HG03469 (cell line): Measurements from ENCODE around the gene TEAD1.

ENCODE experiments used
- ATAC-seq: cut with Tn5 transposase; IDR thresholded peaks from one replicate; pipeline ENCODE4 v1.9.1; 2021; ENCODE audit warnings: mild to moderate bottlenecking, moderate library complexity, moderate number of reproducible peaks; ENCODE audit not compliant: unreplicated experiment

The TEAD1 gene

GRCh38 chr11:12706545-12707499 is 32.6 kb downstream of the TEAD1 start:
- no peak for ATAC-seq

- ATAC-seq, result no peak
These were observed 33.3 kb downstream of the TEAD1 start for GRCh38 chr11:12707500-12707880.

DNA sequence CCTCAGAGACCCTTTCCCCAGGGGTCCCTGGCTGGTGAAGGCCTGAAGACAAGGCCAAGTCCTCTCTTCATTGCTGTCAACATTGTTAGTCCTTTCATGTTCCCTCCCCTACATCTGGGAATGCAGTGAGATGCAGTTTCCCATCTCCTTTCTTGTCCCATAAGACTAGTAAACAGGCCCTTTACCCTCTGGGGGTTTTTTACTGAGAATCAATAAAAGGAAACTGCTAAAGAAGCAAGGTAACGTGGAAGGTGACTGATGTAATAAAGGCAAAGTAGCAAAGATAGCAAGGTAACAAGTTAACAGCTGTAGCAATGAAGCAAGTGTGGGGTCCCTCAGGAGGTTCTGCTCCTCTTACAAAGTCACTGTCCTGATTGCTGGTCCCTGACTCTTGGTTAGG is 37.3 kb downstream of the TEAD1 start:
- no peak for ATAC-seq

DNA sequence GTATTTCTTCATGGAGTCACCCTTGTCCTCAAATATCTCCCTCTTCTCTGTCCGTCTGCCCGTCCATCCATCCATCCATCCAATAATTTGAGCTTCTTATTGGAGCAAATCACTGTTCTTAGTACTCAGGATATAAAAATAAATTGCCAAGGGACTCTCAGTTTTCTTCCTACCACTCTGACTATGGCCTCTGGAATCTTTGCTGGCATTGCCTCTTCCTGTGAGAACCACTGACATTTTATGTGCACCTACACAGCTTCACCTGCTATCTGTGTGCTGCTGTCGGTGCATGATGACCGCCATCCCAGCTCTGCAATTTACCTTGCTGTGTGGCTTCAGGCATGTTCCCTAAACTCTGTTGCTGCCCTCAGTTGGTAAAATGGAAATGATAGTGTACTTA is 37.9 kb downstream of the TEAD1 start:
- ATAC-seq, result no peak

GRCh38 chr11:12715131-12715530 is 40.9 kb downstream of the TEAD1 start:
- ATAC-seq, result no peak

DNA sequence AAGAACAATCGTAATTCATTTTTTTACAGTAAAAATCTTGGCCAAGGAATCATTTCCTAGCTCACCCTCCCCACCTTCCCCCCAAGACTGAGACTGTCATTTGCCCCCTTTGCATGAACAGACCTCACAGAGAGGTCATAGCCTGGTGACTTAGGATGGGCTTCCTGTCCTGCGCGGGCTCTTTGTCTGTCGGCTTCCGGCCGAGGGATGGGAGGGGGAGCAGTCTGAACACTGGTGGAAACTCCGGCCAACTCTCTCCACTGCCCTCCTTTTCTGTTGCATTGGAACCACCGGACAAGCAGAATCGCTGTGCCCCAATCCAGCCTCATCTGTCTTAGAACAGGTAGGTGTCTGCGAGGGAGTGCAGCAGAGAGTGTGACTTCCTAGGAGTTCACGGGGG is 41.7 kb downstream of the TEAD1 start:
- no peak for ATAC-seq

- ATAC-seq, result no peak
These were observed 42.6 kb downstream of the TEAD1 start for GRCh38 chr11:12716816-12717215.

GRCh38 chr11:12717851-12718291 is 43.6 kb downstream of the TEAD1 start:
- ATAC-seq, result peak; percentile 95

- ATAC-seq, result no peak
These were observed 45.0 kb downstream of the TEAD1 start for GRCh38 chr11:12719221-12719620.

DNA sequence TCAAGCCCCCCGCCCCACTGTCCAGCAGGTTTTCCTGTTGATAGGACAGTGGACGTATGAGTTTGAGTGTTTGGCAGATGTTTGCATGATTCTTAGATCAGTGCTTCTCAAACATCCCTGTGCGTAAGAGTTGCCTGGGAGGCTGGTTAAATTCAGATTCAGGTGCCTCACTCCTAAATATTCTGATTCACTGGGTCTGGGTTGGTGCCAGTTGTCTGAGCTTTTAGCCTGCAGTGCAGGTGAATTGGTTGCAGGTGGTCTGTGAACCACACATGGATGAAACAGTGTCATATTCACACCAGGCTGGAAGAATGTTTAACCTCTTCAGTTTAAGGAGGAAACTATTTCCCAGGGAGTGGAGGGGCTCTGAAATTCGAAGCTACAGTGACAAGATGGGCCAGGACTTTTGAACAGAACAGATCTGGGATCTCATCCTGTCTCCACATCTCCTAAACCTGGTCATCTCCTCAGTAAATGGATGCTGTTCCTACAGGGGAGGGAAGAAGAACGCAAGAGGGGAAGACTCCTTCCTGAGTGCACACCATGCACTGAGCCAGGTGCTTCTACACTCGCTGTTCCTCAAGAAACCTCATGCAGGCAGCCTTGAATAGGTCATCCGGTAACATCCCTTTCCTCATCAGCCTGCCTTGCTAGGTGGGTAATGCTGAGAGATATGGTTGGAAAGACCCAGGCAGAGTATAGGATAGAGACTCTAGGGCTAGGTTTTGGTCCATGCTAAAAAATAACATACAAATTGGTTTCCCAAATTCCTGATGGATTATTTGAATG is 47.8 kb downstream of the TEAD1 start:
- no peak for ATAC-seq

GRCh38 chr11:12723421-12724300 is 49.4 kb downstream of the TEAD1 start:
- ATAC-seq, result no peak

DNA sequence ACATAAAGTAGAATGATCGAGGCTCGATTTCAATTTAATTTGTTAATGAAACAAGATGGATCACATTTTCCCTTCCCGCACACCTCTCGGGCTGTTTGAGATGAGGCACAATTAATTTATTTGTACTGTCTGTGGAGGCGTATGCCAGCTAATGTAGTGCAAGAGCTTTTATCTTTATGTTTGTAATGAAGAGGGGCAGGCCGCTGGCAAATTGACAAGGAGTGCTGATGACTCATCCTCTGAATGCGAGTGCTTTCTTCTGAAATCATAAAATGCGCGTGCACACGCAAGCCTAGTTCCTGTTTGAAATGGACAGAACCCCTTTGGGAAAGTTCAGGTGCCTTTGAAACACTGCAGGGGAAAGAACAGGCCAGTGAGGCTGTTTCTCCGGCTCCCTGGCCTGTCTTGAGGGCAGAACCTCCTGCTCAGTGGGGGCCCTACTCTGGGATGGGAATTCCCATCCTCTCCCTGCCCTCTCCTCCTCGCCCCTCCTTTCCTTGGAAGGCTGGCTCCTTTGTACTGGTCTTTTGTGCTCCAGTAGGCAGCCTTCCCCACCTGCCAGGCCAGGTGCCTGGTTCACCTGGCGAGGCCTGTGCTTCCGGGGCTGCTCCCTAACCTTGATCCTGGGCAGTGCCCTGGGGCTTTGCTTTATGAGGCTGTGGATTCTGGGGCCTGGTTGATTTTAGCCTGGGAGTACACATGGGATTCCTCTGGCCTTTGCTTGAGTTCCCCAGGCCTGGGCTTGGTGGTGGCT is 50.3 kb downstream of the TEAD1 start:
- ATAC-seq, result no peak

- ATAC-seq, result no peak
These were observed 51.0 kb downstream of the TEAD1 start for GRCh38 chr11:12725055-12725862.

DNA sequence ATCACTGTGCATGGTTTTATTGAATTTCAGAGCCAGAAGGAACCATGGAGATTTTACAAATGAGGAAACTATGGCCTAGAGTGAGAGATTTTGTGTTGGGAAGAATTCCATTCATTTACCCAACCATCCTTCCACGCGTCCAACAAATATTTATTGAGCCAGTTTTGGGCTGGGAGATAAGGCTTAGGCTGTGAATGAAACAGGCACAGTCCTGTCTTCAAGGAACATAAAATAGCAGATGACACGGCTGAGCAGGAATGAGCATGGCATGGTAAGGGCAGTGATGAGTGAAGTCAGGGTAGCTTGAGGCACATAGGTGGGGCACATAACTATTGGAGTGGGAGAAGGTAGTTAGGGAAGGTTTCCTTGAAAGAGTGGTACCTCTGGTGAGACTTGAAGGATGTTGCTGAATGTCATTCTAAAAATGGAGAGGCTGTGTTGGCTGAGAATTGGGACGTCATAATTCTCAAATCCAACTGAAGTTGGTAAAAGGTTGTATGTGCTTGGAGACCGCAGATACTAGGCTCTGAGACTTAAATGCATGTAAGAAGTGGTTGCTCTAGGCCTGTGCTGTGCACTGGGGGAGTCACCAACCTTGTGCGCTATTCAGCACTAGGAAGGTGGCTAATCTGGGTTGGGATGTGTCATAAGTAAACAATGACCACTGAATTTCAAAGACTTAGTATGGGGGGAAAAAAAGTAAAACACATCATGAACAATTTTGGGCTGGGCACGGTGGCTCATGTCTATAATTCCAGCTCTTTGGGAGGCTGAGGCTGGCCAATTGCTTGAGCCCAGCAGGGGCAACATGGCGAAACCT is 51.9 kb downstream of the TEAD1 start:
- ATAC-seq, result no peak

DNA sequence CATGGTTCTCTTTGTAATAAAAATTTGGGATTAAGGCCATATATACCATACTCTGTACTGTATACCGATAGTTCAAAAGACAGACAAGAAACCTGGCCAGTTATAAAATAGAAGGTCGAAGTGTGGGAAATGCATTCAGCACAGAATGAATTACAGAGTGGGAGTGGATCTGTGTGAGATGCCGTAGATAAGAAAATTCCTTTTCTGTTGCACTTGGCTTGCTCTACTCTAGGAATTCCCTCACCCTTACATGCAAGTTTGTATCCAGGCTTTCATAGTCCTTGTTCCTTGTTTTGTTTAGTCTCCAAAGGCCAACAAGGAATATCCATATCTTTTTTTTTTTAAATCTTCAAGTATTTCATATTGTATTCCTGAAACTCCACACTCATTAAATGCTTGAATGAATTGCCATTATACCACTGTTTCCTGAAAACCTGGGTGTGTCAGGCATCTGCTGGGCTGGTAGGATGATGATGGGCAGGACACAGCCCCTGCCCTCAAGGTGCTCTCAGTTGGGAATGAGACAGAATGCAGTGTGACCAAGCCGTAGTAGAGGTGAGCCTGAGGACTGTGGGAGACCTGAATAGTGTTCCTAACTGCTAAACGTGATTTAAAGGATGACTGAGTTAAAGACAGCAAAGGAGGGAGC is 53.5 kb downstream of the TEAD1 start:
- ATAC-seq, result no peak

DNA sequence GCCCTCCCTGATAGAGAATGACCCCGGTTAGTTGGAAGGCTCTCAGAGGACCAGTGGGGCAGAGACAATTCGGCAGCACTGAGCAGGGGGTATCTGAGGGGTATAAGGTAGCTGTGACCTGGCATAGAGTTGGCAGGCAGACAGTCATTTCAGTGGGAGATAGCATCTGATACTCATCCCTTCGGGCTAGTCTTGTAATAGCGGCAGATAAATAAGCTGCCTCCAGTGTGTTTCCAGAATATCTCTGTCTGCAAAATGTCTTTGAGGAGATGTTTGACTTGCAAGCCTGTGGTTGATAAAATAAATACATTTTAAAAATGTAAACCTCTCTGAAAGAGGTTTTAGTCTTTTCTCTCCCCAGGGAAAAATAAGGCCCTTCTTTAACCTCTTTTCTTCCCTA is 54.2 kb downstream of the TEAD1 start:
- ATAC-seq, result no peak

GRCh38 chr11:12729941-12730340 is 55.7 kb downstream of the TEAD1 start:
- no peak for ATAC-seq

GRCh38 chr11:12731841-12732336 is 57.7 kb downstream of the TEAD1 start:
- ATAC-seq, result no peak
